ENCODE data around the gene CCDC137.

Gene CCDC137

DNA sequence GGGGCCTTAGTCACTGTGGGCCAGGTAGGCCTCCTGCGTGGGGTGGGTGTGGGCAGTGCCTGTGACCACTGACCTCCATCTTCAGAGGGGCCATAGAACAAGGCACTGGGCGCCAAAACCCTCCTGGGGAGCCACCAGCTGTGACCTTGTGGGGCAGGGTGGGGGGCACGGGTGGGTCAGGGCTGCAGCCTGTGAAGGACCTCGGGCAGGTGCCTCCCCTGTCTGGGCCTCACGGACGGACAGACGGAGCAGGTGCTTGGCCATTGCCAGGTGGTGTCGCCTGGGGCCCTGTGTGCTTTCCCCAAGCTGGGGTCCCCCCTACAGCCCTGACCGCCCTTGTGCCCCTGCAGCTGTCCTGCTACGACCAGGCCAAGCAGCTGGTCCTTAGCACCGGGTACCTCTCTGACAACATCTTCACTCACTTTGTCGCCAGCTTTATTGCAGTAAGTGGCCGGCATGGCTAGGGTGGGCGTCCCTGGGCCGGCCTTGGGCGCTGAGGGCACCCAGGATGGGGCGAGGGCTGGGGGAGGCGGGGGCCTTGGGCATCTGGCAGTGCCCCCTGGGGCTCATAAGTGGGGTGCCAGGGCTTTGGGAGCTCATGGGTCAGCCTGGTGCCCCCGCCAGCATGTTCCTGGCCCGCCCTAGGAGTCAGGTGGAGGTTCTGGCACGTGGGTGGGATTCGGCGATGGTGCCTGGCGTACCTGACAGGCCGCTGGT, 50.7 kb downstream of the CCDC137 start:
- DNase-seq = no peak

DNA sequence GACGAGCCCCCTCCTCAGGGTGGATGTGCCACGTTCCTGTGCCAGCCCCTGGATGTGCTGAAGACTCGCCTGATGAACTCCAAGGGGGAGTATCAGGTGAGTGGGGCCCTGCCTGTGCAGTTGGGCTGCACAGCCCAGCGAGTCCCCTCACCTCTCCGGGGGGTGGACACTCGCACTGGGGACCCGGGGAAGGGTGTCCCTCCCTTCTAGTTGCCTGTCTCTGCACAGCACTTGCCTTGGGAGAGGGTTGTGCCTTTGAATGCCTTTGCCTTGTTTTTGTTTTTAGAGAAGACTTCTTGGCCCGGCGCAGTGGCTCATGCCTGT, 51.2 kb downstream of the CCDC137 start:
- DNase-seq = no peak

GRCh38 chr17:81719410-81720266, 53.1 kb downstream of the CCDC137 start:
- DNase-seq = no peak

- no peak for DNase-seq
Observed at GRCh38 chr17:81720267-81721071, 53.9 kb downstream of the CCDC137 start.

- no peak for DNase-seq
Observed at GRCh38 chr17:81722184-81723120, 55.9 kb downstream of the CCDC137 start.

Measured in fibroblast of skin of right quadriceps (primary cell).